ENCODE data around the gene TMEM185A.
"Not testable (repeated sequence)": the region's sequence is repeated elsewhere in the genome, so short reads cannot be mapped to it uniquely, and the experiment has no call there.

Gene TMEM185A

DNA sequence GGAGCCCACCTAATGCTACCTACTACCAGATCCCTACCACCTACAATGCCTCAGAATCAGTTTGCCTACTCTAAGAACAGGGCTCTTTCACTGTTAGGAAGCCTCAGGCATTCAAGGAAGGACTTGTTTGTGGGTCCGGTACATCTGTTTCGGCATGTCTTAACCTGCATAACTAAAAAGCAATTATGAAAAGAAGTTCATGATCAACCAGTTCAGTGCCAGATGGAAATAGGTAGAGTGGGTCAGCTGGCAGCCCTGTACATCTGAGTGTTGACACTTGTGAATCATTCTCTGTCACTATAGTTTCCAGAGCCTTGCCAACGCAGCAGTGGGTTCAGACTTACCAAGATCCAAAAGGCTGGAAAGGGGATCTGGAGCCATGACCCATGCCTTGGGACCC, 3.3 kb downstream of the TMEM185A start:
- peaks cover 13 to 16% of the 10 kb centered on the region in 2 donors for H3K4me1 ChIP-seq (ENCODE audit: control insufficient read depth in 1 of 2, insufficient read depth in 2 of 2, low read length in 2 of 2)
- no peaks in the 10 kb centered on the region for H3K36me3 ChIP-seq (ENCODE audit: control insufficient read depth in 1 of 2, insufficient read depth in 2 of 2, low read length in 2 of 2)
- no peaks in the 10 kb centered on the region for H3K9me3 ChIP-seq (ENCODE audit: control insufficient read depth in 1 of 2, low read length in 2 of 2)
- H3K27ac ChIP-seq (ENCODE audit: low read depth, low read length), result no peak overlapping the region
- no peaks in the 10 kb centered on the region for H3K27me3 ChIP-seq (ENCODE audit: control insufficient read depth in 1 of 2, insufficient read depth in 2 of 2, low read length in 2 of 2)
- H3K4me3 ChIP-seq (ENCODE audit: low read depth in 1 of 2, low read length in 2 of 2), result no peak overlapping the region
- H3K9ac ChIP-seq (ENCODE audit: low read depth in 1 of 2, low read length in 2 of 2), result no peak overlapping the region

- H3K27me3 ChIP-seq (ENCODE audit: control insufficient read depth in 1 of 2, insufficient read depth in 2 of 2, low read length in 2 of 2); H3K27ac ChIP-seq (ENCODE audit: low read depth, low read length); H3K4me3 ChIP-seq (ENCODE audit: low read depth in 1 of 2, low read length in 2 of 2); H3K9me3 ChIP-seq (ENCODE audit: control insufficient read depth in 1 of 2, low read length in 2 of 2); H3K36me3 ChIP-seq (ENCODE audit: control insufficient read depth in 1 of 2, insufficient read depth in 2 of 2, low read length in 2 of 2); H3K9ac ChIP-seq (ENCODE audit: low read depth in 1 of 2, low read length in 2 of 2): not testable (repeated sequence)
- H3K4me1 ChIP-seq (ENCODE audit: control insufficient read depth in 1 of 2, insufficient read depth in 2 of 2, low read length in 2 of 2), result peaks cover 12 to 13% of the 10 kb centered on the region in 2 donors
Observed at GRCh38 chrX:149626829-149627228, 4.8 kb downstream of the TMEM185A start.

GRCh38 chrX:149619662-149620061, 11.9 kb downstream of the TMEM185A start:
- not testable (repeated sequence) for H3K27ac ChIP-seq (ENCODE audit: low read depth, low read length); H3K36me3 ChIP-seq (ENCODE audit: control insufficient read depth in 1 of 2, insufficient read depth in 2 of 2, low read length in 2 of 2); H3K4me1 ChIP-seq (ENCODE audit: control insufficient read depth in 1 of 2, insufficient read depth in 2 of 2, low read length in 2 of 2); H3K27me3 ChIP-seq (ENCODE audit: control insufficient read depth in 1 of 2, insufficient read depth in 2 of 2, low read length in 2 of 2); H3K9ac ChIP-seq (ENCODE audit: low read depth in 1 of 2, low read length in 2 of 2); H3K4me3 ChIP-seq (ENCODE audit: low read depth in 1 of 2, low read length in 2 of 2); H3K9me3 ChIP-seq (ENCODE audit: control insufficient read depth in 1 of 2, low read length in 2 of 2)

GRCh38 chrX:149618871-149619270, 12.7 kb downstream of the TMEM185A start:
- no peaks in the 10 kb centered on the region for H3K36me3 ChIP-seq (ENCODE audit: control insufficient read depth in 1 of 2, insufficient read depth in 2 of 2, low read length in 2 of 2)
- H3K4me3 ChIP-seq (ENCODE audit: low read depth in 1 of 2, low read length in 2 of 2), result no peak overlapping the region
- H3K27ac ChIP-seq (ENCODE audit: low read depth, low read length), result no peak overlapping the region
- peaks cover 0 to 3% of the 10 kb centered on the region in 2 donors for H3K4me1 ChIP-seq (ENCODE audit: control insufficient read depth in 1 of 2, insufficient read depth in 2 of 2, low read length in 2 of 2)
- H3K9ac ChIP-seq (ENCODE audit: low read depth in 1 of 2, low read length in 2 of 2), result no peak overlapping the region
- H3K9me3 ChIP-seq (ENCODE audit: control insufficient read depth in 1 of 2, low read length in 2 of 2), result no peaks in the 10 kb centered on the region
- H3K27me3 ChIP-seq (ENCODE audit: control insufficient read depth in 1 of 2, insufficient read depth in 2 of 2, low read length in 2 of 2), result no peaks in the 10 kb centered on the region

DNA sequence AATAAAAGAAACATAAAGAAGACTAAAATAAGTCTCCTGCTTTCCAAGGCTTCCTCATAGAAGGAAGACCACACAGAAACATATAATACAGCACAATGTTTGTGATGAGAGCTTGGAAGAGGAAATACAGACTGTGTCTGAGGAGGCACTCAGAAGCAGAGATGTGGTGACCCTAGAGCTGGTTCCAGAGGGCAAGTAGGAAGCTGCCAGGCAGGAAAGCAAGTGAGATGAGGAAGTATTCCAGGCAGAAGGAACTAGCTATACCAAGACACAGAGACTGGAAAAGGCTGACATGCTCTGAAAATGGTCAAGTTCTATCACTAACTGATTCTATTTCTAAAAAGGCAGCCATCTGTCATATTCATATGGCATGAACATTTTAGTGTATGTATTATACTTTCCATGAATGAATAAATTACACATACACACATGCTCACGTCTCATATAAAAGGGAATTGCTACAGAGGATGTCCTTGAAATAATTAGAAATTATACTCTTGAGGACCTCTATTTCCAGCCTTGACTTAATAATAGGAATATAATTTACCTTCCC, 19.9 kb downstream of the TMEM185A start:
- Histone ChIP-seq H3K9ac (ENCODE audit: low read depth in 1 of 2, low read length in 2 of 2) (no peak overlapping the region), H3K27me3 (ENCODE audit: control insufficient read depth in 1 of 2, insufficient read depth in 2 of 2, low read length in 2 of 2) (no peaks in the 10 kb centered on the region), H3K9me3 (ENCODE audit: control insufficient read depth in 1 of 2, low read length in 2 of 2) (no peaks in the 10 kb centered on the region), H3K27ac (ENCODE audit: low read depth, low read length) (no peak overlapping the region), H3K4me3 (ENCODE audit: low read depth in 1 of 2, low read length in 2 of 2) (no peak overlapping the region), H3K36me3 (ENCODE audit: control insufficient read depth in 1 of 2, insufficient read depth in 2 of 2, low read length in 2 of 2) (no peaks in the 10 kb centered on the region), H3K4me1 (ENCODE audit: control insufficient read depth in 1 of 2, insufficient read depth in 2 of 2, low read length in 2 of 2) (no peaks in the 10 kb centered on the region)

DNA sequence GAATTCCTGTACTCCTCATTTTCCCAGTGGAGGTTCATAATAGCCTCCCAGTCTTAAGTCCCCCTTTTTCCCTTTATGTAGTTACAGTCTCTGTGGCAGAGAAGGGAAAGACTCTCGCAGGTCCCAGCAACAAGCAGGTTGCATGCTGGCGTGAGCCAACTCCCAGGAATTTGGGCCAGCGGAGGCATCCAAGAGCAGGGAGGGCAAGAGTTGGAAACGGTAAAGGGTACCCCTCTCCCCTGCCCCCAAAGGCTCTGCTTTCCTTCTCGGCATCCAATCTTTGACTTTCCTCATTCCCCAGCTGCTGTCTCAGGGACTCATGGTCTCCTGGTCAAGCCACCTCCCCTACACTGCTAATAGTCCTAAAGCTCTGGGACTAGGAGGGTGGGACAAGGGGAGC, 21.1 kb downstream of the TMEM185A start:
- Histone ChIP-seq H3K36me3 (ENCODE audit: control insufficient read depth in 1 of 2, insufficient read depth in 2 of 2, low read length in 2 of 2) (peaks cover 0 to 2% of the 10 kb centered on the region in 2 donors), H3K27me3 (ENCODE audit: control insufficient read depth in 1 of 2, insufficient read depth in 2 of 2, low read length in 2 of 2) (no peaks in the 10 kb centered on the region), H3K9me3 (ENCODE audit: control insufficient read depth in 1 of 2, low read length in 2 of 2) (no peaks in the 10 kb centered on the region), H3K9ac (ENCODE audit: low read depth in 1 of 2, low read length in 2 of 2) (no peak overlapping the region), H3K4me3 (ENCODE audit: low read depth in 1 of 2, low read length in 2 of 2) (no peak overlapping the region), H3K27ac (ENCODE audit: low read depth, low read length) (no peak overlapping the region), H3K4me1 (ENCODE audit: control insufficient read depth in 1 of 2, insufficient read depth in 2 of 2, low read length in 2 of 2) (no peaks in the 10 kb centered on the region)

DNA sequence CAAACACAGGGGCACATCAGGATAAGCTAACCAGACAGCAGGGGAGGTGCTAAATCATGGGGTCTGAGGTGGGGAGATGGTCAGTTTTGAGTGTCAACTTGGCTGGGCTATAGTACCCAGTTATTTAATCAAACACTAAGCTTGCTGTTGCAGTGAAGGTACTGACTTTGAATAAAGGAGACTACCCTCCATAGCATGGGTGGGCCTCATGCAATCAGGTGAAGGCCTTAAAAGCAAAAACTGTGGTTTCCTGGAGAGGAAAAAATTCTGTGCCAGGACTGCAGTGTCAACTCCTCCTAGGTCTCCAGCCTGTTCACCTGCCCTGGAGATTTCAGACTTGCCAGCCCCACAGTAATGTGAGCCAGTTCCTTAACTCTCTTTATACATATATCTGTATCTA, 23.9 kb downstream of the TMEM185A start:
- no peak overlapping the region for H3K9ac ChIP-seq (ENCODE audit: low read depth in 1 of 2, low read length in 2 of 2)
- H3K27ac ChIP-seq (ENCODE audit: low read depth, low read length), result no peak overlapping the region
- peaks cover 0 to 5% of the 10 kb centered on the region in 2 donors for H3K36me3 ChIP-seq (ENCODE audit: control insufficient read depth in 1 of 2, insufficient read depth in 2 of 2, low read length in 2 of 2)
- H3K27me3 ChIP-seq (ENCODE audit: control insufficient read depth in 1 of 2, insufficient read depth in 2 of 2, low read length in 2 of 2), result no peaks in the 10 kb centered on the region
- no peaks in the 10 kb centered on the region for H3K4me1 ChIP-seq (ENCODE audit: control insufficient read depth in 1 of 2, insufficient read depth in 2 of 2, low read length in 2 of 2)
- H3K4me3 ChIP-seq (ENCODE audit: low read depth in 1 of 2, low read length in 2 of 2), result no peak overlapping the region
- H3K9me3 ChIP-seq (ENCODE audit: control insufficient read depth in 1 of 2, low read length in 2 of 2), result no peaks in the 10 kb centered on the region

- not testable (repeated sequence) for H3K27me3 ChIP-seq (ENCODE audit: control insufficient read depth in 1 of 2, insufficient read depth in 2 of 2, low read length in 2 of 2); H3K36me3 ChIP-seq (ENCODE audit: control insufficient read depth in 1 of 2, insufficient read depth in 2 of 2, low read length in 2 of 2); H3K4me1 ChIP-seq (ENCODE audit: control insufficient read depth in 1 of 2, insufficient read depth in 2 of 2, low read length in 2 of 2); H3K9me3 ChIP-seq (ENCODE audit: control insufficient read depth in 1 of 2, low read length in 2 of 2); H3K4me3 ChIP-seq (ENCODE audit: low read depth in 1 of 2, low read length in 2 of 2); H3K27ac ChIP-seq (ENCODE audit: low read depth, low read length); H3K9ac ChIP-seq (ENCODE audit: low read depth in 1 of 2, low read length in 2 of 2)
Observed at GRCh38 chrX:149605248-149605885, 26.2 kb downstream of the TMEM185A start.

DNA sequence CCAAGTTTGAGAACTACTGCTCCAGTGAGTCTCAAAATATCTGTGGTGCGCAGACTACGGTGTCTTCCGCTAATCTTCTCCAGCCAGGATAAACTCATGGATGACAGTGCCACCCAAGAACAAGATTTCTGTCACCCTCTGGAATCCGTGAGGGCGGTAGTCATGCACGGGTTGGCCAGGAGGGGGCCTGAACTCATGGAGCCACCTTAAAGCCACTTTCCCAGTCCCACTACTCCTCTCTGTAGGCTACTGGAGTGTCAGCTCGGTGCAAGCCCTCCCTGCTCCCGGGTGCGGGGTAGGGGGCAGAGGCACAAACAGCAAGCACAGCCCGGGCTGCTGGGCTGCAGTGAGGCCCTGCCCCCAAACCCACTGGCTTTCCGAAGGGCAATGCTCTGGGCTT, 33.0 kb downstream of the TMEM185A start:
- not testable (repeated sequence) for H3K9me3 ChIP-seq (ENCODE audit: control insufficient read depth in 1 of 2, low read length in 2 of 2); H3K4me1 ChIP-seq (ENCODE audit: control insufficient read depth in 1 of 2, insufficient read depth in 2 of 2, low read length in 2 of 2); H3K27ac ChIP-seq (ENCODE audit: low read depth, low read length); H3K4me3 ChIP-seq (ENCODE audit: low read depth in 1 of 2, low read length in 2 of 2); H3K36me3 ChIP-seq (ENCODE audit: control insufficient read depth in 1 of 2, insufficient read depth in 2 of 2, low read length in 2 of 2); H3K9ac ChIP-seq (ENCODE audit: low read depth in 1 of 2, low read length in 2 of 2); H3K27me3 ChIP-seq (ENCODE audit: control insufficient read depth in 1 of 2, insufficient read depth in 2 of 2, low read length in 2 of 2)

DNA sequence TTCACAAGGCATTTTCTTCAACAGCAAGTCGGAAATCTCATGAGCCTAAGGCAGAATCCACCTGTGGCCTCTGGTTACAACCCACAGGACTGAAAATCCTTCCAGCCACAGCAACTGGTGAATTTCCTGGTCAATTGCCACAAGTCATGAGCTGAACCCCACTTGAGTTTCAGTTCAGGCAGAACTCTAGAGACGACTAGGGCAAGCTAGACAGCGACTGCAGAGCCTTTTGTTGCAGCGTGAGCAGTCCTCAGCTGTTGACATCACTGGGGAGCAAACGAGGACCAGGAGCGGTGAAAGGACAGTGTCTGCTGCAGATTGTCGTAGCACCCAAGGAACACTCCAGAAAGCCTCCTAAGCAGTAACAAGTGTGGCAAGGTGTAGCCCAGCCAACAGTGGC, 35.6 kb downstream of the TMEM185A start:
- H3K36me3 ChIP-seq (ENCODE audit: control insufficient read depth in 1 of 2, insufficient read depth in 2 of 2, low read length in 2 of 2); H3K9me3 ChIP-seq (ENCODE audit: control insufficient read depth in 1 of 2, low read length in 2 of 2); H3K4me1 ChIP-seq (ENCODE audit: control insufficient read depth in 1 of 2, insufficient read depth in 2 of 2, low read length in 2 of 2); H3K27me3 ChIP-seq (ENCODE audit: control insufficient read depth in 1 of 2, insufficient read depth in 2 of 2, low read length in 2 of 2); H3K4me3 ChIP-seq (ENCODE audit: low read depth in 1 of 2, low read length in 2 of 2); H3K27ac ChIP-seq (ENCODE audit: low read depth, low read length); H3K9ac ChIP-seq (ENCODE audit: low read depth in 1 of 2, low read length in 2 of 2): not testable (repeated sequence)

- not testable (repeated sequence) for H3K27ac ChIP-seq (ENCODE audit: low read depth, low read length); H3K27me3 ChIP-seq (ENCODE audit: control insufficient read depth in 1 of 2, insufficient read depth in 2 of 2, low read length in 2 of 2); H3K9me3 ChIP-seq (ENCODE audit: control insufficient read depth in 1 of 2, low read length in 2 of 2); H3K9ac ChIP-seq (ENCODE audit: low read depth in 1 of 2, low read length in 2 of 2); H3K36me3 ChIP-seq (ENCODE audit: control insufficient read depth in 1 of 2, insufficient read depth in 2 of 2, low read length in 2 of 2); H3K4me3 ChIP-seq (ENCODE audit: low read depth in 1 of 2, low read length in 2 of 2); H3K4me1 ChIP-seq (ENCODE audit: control insufficient read depth in 1 of 2, insufficient read depth in 2 of 2, low read length in 2 of 2)
Observed at GRCh38 chrX:149595214-149595613, 36.4 kb downstream of the TMEM185A start, which contains the start of gene HSFX2. Gene HSFX2 (minus strand): TSS chrX:149595314. CDS start chrX:149594700, 614 bp downstream.
